Neural progenitor cell (in vitro differentiated cells): ENCODE data around the gene CNPY1. TPM values are rescaled to one million over a fixed set of nuclear protein-coding genes. Genes with fewer than 3 reads are reported as not detected.

Experiments used
- DNase-seq: peaks from one replicate; pipeline ENCODE4 v3.0.0-alpha.2; 2016; ENCODE audit warnings: low spot score
- H2AFZ ChIP-seq: fragments of 200-600 bp; sonication (generic); replicated peaks from 2 replicates; pipeline ENCODE4 v1.6.1; 2016; ENCODE audit warnings: antibody characterized with exemption
- H3F3A ChIP-seq: fragments of 200-600 bp; sonication (generic); 2 replicates; pipeline ENCODE4 v1.6.1; 2016; ENCODE audit warnings: antibody characterized with exemption, low read depth
- H3K27ac ChIP-seq: fragments of 200-600 bp; sonication (generic); 2 replicates; pipeline ENCODE4 v1.5.1; 2016; ENCODE audit warnings: mild to moderate bottlenecking
- H3K27me3 ChIP-seq: fragments of 200-600 bp; sonication (generic); 2 replicates; pipeline ENCODE4 v1.6.1; 2016; ENCODE audit warnings: mild to moderate bottlenecking, moderate library complexity
- H3K36me3 ChIP-seq: fragments of 200-600 bp; sonication (generic); 2 replicates; pipeline ENCODE4 v1.5.1; 2016
- H3K4me1 ChIP-seq: fragments of 200-600 bp; sonication (generic); 2 replicates; pipeline ENCODE4 v1.6.1; 2016; ENCODE audit warnings: mixed run types
- H3K4me2 ChIP-seq: fragments of 200-600 bp; sonication (generic); 2 replicates; pipeline ENCODE4 v1.6.1; 2016
- H3K4me3 ChIP-seq: fragments of 200-600 bp; sonication (generic); 2 replicates; pipeline ENCODE4 v1.5.1; 2016
- H3K79me2 ChIP-seq: fragments of 200-600 bp; sonication (generic); 2 replicates; pipeline ENCODE4 v1.6.1; 2016; ENCODE audit warnings: low read depth
- H3K9ac ChIP-seq: fragments of 200-600 bp; sonication (generic); 2 replicates; pipeline ENCODE4 v1.6.1; 2016
- H3K9me3 ChIP-seq: fragments of 200-600 bp; sonication (generic); 2 replicates; pipeline ENCODE4 v1.5.1; 2016; ENCODE audit warnings: low read depth
- H4K20me1 ChIP-seq: fragments of 200-600 bp; sonication (generic); 2 replicates; pipeline ENCODE4 v1.6.1; 2016; ENCODE audit warnings: low read depth
- H3K27ac Mint-ChIP-seq: 3 replicates; pipeline ENCODE4 v1.8.0; 2021; ENCODE audit warnings: mixed read lengths
- H3K27me3 Mint-ChIP-seq: 2 replicates; pipeline ENCODE4 v1.8.0; 2022; ENCODE audit warnings: low read depth, mild to moderate bottlenecking, inconsistent platforms, moderate library complexity, mixed read lengths; ENCODE audit not compliant: insufficient read depth
- H3K36me3 Mint-ChIP-seq: 3 replicates; pipeline ENCODE4 v1.8.0; 2021; ENCODE audit warnings: mixed read lengths
- H3K4me1 Mint-ChIP-seq: 3 replicates; pipeline ENCODE4 v1.8.0; 2021; ENCODE audit warnings: mixed read lengths
- H3K4me3 Mint-ChIP-seq: 3 replicates; pipeline ENCODE4 v1.8.0; 2021; ENCODE audit warnings: mild to moderate bottlenecking, moderate library complexity, mixed read lengths
- H3K9me3 Mint-ChIP-seq: 3 replicates; pipeline ENCODE4 v1.8.0; 2020; ENCODE audit warnings: mixed read lengths
- CTCF ChIP-seq: fragments of 200-600 bp; sonication (generic); IDR thresholded peaks from 2 replicates; pipeline ENCODE4 v1.5.1; 2017; ENCODE audit warnings: antibody characterized with exemption, mild to moderate bottlenecking
- EZH2 ChIP-seq: fragments of 200-600 bp; sonication (generic); IDR thresholded peaks from 2 replicates; pipeline ENCODE4 v1.6.1; 2017; ENCODE audit warnings: antibody characterized with exemption, mild to moderate bottlenecking, moderate library complexity
- EZH2phosphoT487 ChIP-seq: fragments of 200-600 bp; sonication (generic); IDR thresholded peaks from 2 replicates; pipeline ENCODE4 v1.6.1; 2017; ENCODE audit warnings: antibody characterized with exemption
- total RNA-seq: library from RNA; depleted of rRNA; stranded (reverse); fragments of >200 nt; gene quantifications from 2 replicates; pipeline ENCODE4 v1.2.3, GENCODE V29; 2015; ENCODE audit warnings: low replicate concordance

CNPY1 gene
- total RNA-seq, 1 donor from 2014 or later, result not detected

- H3K9me3 ChIP-seq, result no peaks in the 10 kb centered on the region
- Mint-ChIP-seq H3K4me1 (peaks cover 8% of the 10 kb centered on the region), H3K36me3 (peaks cover 43% of the 10 kb centered on the region), H3K27me3 (peaks cover 16% of the 10 kb centered on the region), H3K9me3 (peaks cover 42% of the 10 kb centered on the region), H3K4me3 (no peak overlapping the region), H3K27ac (no peak overlapping the region)
- no peak overlapping the region for H3K9ac ChIP-seq
- H3F3A ChIP-seq, result no peaks in the 10 kb centered on the region
- H3K27ac ChIP-seq, result no peak overlapping the region
- TF ChIP-seq EZH2 (no peak), CTCF (no peak), EZH2phosphoT487 (no peak)
- H3K4me3 ChIP-seq, result no peak overlapping the region
- H3K4me1 ChIP-seq, result no peaks in the 10 kb centered on the region
- H3K4me2 ChIP-seq, result no peak overlapping the region
- no peaks in the 10 kb centered on the region for H3K36me3 ChIP-seq
- no peaks in the 10 kb centered on the region for H4K20me1 ChIP-seq
- no peaks in the 10 kb centered on the region for H3K79me2 ChIP-seq
- no peak for DNase-seq
- no peak overlapping the region for H2AFZ ChIP-seq
- peaks cover 100% of the 10 kb centered on the region for H3K27me3 ChIP-seq
Measured at GRCh38 chr7:155523168-155523675, 23.1 kb downstream of the CNPY1 start.

- H3K27me3 ChIP-seq, result peaks cover 100% of the 10 kb centered on the region
- peaks cover 51% of the 10 kb centered on the region for H3K36me3 Mint-ChIP-seq
- no peak overlapping the region for H3K4me3 Mint-ChIP-seq
Measured at GRCh38 chr7:155521743-155522398, 24.5 kb downstream of the CNPY1 start.

GRCh38 chr7:155521007-155521742, 25.2 kb downstream of the CNPY1 start:
- no peaks in the 10 kb centered on the region for H3K4me1 ChIP-seq
- Mint-ChIP-seq H3K36me3 (peaks cover 50% of the 10 kb centered on the region), H3K4me3 (no peak overlapping the region), H3K27ac (no peak overlapping the region), H3K4me1 (peaks cover 8% of the 10 kb centered on the region), H3K27me3 (peaks cover 23% of the 10 kb centered on the region), H3K9me3 (peaks cover 43% of the 10 kb centered on the region)
- no peaks in the 10 kb centered on the region for H3K9me3 ChIP-seq
- no peaks in the 10 kb centered on the region for H4K20me1 ChIP-seq
- H3K27me3 ChIP-seq, result peaks cover 100% of the 10 kb centered on the region
- DNase-seq, result no peak
- no peak overlapping the region for H3K9ac ChIP-seq
- no peak overlapping the region for H2AFZ ChIP-seq
- TF ChIP-seq EZH2phosphoT487 (no peak), EZH2 (no peak), CTCF (no peak)
- no peak overlapping the region for H3K4me3 ChIP-seq
- H3F3A ChIP-seq, result no peaks in the 10 kb centered on the region
- no peaks in the 10 kb centered on the region for H3K36me3 ChIP-seq
- H3K27ac ChIP-seq, result no peak overlapping the region
- H3K79me2 ChIP-seq, result no peaks in the 10 kb centered on the region
- H3K4me2 ChIP-seq, result no peak overlapping the region

More at GRCh38 chr7:155521743-155522398, 24.5 kb downstream of the CNPY1 start:
- Histone ChIP-seq H3K27ac (no peak overlapping the region), H3K4me1 (no peaks in the 10 kb centered on the region), H3K4me2 (no peak overlapping the region), H3K36me3 (no peaks in the 10 kb centered on the region), H2AFZ (no peak overlapping the region), H3K79me2 (no peaks in the 10 kb centered on the region), H4K20me1 (no peaks in the 10 kb centered on the region), H3K4me3 (no peak overlapping the region), H3K9me3 (no peaks in the 10 kb centered on the region), H3K9ac (no peak overlapping the region), H3F3A (no peaks in the 10 kb centered on the region)
- DNase-seq, result no peak
- Mint-ChIP-seq H3K27me3 (peaks cover 20% of the 10 kb centered on the region), H3K27ac (no peak overlapping the region), H3K4me1 (peaks cover 8% of the 10 kb centered on the region), H3K9me3 (peaks cover 44% of the 10 kb centered on the region)
- TF ChIP-seq EZH2 (no peak), EZH2phosphoT487 (no peak)

- peaks cover 19% of the 10 kb centered on the region for H3K4me1 Mint-ChIP-seq
Measured at GRCh38 chr7:155520114-155520513, 26.2 kb downstream of the CNPY1 start.

More at GRCh38 chr7:155520114-155520513, 26.2 kb downstream of the CNPY1 start:
- no peaks in the 10 kb centered on the region for H3K36me3 ChIP-seq
- H3K4me3 ChIP-seq, result no peak overlapping the region
- no peak overlapping the region for H2AFZ ChIP-seq
- no peak overlapping the region for H3K9ac ChIP-seq
- peaks cover 100% of the 10 kb centered on the region for H3K27me3 ChIP-seq
- Mint-ChIP-seq H3K36me3 (peaks cover 45% of the 10 kb centered on the region), H3K4me3 (no peak overlapping the region), H3K27me3 (peaks cover 27% of the 10 kb centered on the region), H3K27ac (no peak overlapping the region), H3K9me3 (peaks cover 34% of the 10 kb centered on the region)
- H3K9me3 ChIP-seq, result no peaks in the 10 kb centered on the region
- DNase-seq, result no peak
- no peaks in the 10 kb centered on the region for H3F3A ChIP-seq
- TF ChIP-seq CTCF (no peak), EZH2phosphoT487 (no peak), EZH2 (no peak)
- H4K20me1 ChIP-seq, result no peaks in the 10 kb centered on the region
- H3K79me2 ChIP-seq, result no peaks in the 10 kb centered on the region
- H3K27ac ChIP-seq, result no peak overlapping the region
- H3K4me2 ChIP-seq, result no peak overlapping the region
- no peaks in the 10 kb centered on the region for H3K4me1 ChIP-seq
